NCI-H187 treated with DMSO at 0.1 percent for 48 hours (cell line): ENCODE data around the gene ECEL1.
"Not testable (repeated sequence)": the region's sequence is repeated elsewhere in the genome, so short reads cannot be mapped to it uniquely, and the experiment has no call there.

Experiments used
- DNase-seq: peaks from one replicate; lab custom pipeline; 2025; lab: John Stamatoyannopoulos, UW

The ECEL1 gene

GRCh38 chr2:232458661-232459418, 28.8 kb downstream of the ECEL1 start:
- no peak for DNase-seq

DNA sequence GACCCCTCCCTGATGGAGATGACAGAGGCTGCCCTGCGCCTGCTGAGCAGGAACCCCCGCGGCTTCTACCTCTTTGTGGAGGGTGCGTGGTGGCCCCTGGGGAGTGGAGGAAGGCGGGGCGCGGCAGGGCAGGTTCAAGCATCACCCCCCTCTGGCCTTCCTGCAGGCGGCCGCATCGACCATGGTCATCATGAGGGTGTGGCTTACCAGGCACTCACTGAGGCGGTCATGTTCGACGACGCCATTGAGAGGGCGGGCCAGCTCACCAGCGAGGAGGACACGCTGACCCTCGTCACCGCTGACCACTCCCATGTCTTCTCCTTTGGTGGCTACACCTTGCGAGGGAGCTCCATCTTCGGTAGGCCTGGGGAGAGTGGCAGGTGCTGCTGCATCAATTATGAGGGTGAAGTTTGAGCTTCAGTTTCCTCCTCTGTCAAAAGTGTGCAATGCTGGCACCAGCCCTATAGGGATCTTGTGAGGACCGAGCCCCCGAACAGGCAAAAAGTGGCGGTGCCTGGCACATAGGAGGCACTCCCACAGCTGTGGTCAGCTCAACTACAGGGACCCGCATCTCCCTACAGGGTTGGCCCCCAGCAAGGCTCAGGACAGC, 29.5 kb downstream of the ECEL1 start:
- no peak for DNase-seq

DNA sequence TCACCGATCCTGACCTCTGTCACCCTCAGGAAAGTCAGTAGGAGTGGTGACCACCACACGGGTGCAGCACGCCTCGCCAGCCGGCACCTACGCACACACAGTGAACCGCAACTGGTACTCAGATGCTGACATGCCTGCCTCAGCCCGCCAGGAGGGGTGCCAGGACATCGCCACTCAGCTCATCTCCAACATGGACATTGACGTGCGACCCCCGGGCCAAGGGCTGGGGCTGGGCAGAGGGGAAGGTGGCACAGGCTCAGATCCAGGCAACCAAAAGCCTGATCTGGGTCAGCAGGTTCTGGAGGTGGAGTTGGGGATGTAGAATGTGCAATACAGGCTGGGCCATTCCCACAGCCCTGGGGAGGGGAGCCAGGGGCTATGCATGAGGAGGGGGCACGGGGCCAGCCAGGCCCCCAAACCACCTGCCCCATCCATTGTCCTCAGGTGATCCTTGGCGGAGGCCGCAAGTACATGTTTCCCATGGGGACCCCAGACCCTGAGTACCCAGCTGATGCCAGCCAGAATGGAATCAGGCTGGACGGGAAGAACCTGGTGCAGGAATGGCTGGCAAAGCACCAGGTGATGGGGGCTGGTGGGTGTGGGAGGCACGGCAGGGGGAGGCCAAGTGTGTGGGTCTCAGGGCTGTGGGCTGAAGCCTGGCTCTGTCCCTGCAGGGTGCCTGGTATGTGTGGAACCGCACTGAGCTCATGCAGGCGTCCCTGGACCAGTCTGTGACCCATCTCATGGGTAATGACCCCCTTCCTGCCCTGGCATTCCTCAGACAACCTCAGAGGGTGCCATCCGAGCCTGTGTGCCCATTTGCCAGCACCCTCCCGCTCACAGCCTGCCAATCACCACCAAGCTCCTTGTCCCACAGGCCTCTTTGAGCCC, 30.3 kb downstream of the ECEL1 start:
- no peak for DNase-seq

DNA sequence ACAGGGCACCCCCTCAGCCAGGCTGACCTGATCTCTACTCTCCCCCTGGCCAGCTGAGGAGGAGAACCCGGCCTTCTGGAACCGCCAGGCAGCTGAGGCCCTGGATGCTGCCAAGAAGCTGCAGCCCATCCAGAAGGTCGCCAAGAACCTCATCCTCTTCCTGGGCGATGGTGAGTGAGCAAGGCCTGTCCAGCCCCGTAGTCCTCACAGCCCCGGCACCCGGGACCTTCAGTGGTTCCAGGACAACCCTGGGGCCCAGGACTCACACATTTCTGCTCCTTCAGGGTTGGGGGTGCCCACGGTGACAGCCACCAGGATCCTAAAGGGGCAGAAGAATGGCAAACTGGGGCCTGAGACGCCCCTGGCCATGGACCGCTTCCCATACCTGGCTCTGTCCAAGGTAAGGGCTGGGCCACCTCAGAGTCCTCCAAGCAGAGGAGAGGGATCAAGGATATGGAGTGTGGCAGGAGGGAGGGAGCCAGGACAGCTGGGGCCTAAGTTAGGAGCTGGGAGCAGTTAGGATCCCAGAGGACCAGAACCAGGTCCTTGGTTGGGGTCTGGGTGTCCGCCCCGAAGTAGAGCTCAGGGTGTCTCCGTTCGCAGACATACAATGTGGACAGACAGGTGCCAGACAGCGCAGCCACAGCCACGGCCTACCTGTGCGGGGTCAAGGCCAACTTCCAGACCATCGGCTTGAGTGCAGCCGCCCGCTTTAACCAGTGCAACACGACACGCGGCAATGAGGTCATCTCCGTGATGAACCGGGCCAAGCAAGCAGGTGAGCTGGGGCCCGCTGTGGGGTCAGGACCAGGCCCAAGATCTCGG, 31.1 kb downstream of the ECEL1 start:
- DNase-seq: no peak

DNA sequence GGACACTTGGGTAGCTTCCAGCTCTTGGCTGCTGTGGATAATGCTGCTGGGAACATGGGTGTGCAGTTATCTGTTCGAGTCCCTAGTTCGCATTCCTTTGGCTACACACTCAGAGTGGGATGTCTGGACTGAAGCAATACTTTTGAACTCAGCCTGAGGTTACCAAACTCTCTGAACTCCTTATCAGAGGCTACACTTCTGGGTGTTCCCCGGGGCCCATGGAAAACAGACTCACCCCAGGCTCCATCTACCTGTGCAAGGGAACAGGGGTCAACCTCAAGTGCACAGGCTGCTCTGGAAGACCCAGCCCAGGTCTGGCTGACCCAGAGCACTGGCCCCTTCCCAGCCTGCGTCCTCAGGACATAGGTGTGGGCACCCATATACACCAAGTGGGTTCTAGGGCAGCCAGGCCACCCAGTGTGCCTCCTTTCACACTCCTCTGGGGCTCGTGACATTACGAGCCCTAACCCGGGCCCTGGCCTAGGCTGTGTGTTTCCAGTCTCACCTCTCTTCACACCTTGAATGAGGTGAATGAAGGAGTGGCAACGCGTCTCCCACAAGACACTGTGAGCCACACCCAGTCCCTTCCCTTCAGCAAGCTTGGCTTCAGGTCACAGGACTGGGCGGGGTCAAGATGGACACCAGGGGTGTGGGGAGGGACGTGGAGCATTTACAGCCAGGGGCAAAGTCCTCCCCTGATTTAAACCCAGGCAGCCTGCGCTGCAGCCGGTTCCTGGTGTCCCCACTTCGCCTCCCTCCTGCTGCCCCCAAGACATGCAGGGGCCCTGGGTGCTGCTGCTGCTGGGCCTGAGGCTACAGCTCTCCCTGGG, 32.0 kb downstream of the ECEL1 start, which contains the start of gene ALPI:
Gene ALPI (plus strand): TSS at position 728 of the 830 bp plus-strand sequence. CDS start 47 bp downstream, at position 775.
- DNase-seq: no peak

DNA sequence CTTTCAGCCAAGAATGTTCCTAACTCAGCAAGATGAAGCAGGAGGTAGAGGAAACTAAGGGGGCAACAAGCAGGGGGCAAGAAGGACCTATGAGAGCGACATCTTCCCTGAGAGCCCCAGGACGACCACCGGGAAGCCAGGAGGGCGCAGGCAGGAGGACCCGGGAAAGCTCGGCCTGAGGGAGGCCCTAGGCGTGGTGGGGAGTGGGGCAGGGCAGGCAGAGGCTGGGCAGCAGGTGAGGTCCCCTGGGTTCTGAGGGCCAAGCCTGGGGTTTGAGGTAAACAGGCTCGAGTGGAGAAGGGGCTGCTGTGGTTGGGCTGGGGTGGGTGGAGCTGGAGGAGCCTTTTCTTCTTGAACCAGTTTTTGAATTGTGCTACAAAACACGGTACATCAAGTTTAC, 33.0 kb downstream of the ECEL1 start:
- DNase-seq: no peak

DNA sequence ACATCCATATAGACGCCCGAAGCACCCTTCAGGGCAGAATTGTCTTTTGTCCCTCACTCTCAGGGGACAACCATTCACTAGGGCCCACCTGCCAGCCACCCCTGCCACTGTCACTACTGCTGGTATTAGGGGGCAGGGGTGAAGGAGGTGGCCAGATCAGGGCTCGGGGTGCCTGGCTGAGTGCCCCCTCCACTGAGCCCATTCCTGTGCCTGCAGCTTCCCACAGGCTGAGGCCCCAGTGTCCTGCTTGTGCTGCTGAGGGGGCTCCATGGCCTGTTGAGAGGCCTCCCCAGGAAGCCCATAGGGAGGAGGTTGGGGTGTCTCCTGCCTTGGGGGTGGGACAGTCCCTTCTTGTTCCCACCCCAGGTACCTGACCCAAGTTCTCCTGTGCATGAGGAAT, 36.0 kb downstream of the ECEL1 start:
- not testable (repeated sequence) for DNase-seq

DNA sequence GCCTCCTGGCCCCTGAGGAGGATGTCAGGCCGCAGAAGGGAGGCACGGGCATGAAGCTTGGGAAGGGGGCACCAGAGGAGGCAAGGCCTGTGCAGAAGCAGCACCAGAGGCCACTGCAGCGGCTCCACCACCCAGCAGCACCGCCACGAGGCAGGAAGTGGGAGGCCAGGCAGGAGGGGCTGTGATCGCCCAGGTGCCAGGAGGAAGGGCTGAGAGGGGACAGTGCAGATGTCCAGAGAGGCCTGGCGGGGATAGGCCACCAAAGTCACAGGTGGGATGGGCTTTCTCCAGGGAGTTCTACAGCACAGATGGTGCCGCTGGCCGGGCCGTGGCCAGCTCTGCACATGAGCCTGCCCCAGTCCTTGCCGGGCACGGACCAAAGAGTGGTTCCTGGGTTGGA, 37.7 kb downstream of the ECEL1 start:
- no peak for DNase-seq

DNA sequence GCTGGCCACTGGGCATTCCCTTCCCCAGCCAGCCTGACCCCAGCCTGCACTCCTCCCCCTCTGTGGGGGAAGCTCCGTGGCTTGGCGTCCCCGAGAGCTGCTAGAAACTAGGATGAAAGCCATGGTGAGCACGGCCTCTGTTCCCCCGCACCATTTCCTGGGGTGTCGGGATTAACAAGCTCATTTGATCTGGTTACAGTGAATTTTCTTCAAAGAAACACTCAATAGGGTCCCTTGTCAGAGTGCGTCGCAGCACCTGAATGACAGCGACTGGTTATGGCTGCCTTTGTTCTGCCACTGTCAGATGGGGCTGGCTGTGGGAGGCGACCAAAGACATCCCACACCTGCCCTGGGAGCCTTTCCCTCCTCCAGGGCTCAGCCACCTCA, 39.3 kb downstream of the ECEL1 start:
- no peak for DNase-seq

DNA sequence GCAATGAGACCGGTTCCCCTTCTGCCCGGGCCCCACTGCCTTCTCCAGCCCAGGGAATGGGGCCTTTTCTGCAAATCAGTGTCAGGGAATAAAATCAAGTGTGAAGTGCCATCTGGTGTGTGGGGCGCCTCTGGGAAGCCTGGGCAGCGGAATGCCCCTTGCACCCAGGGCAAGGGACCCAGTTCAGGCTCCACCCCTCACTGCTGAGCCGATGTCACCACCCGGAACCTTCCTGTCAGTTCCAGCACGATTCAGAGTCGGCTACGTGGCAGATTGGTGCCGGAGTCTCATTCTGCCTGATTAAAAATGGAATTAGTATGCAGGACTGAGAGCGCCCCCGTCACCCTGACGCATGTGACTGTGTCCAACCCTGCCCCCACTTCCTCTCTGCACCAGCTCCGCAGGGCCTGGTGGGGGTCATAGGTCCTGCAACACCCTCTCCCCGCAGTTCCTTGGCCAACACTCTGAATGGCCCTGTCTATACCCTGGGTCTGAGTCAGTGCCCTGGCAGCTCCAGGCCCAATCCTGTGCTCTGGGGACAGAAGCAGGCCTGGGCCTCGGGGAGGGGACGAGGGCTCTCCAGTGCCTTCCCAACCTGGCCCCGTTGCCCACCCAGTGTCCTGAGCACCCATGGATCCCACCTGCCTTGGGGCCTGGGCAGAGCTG, 39.9 kb downstream of the ECEL1 start:
- DNase-seq: no peak

- no peak for DNase-seq
These were observed 40.5 kb downstream of the ECEL1 start for GRCh38 chr2:232447091-232447620.

- DNase-seq: not testable (repeated sequence)
These were observed 41.3 kb downstream of the ECEL1 start for GRCh38 chr2:232446266-232446777.

DNA sequence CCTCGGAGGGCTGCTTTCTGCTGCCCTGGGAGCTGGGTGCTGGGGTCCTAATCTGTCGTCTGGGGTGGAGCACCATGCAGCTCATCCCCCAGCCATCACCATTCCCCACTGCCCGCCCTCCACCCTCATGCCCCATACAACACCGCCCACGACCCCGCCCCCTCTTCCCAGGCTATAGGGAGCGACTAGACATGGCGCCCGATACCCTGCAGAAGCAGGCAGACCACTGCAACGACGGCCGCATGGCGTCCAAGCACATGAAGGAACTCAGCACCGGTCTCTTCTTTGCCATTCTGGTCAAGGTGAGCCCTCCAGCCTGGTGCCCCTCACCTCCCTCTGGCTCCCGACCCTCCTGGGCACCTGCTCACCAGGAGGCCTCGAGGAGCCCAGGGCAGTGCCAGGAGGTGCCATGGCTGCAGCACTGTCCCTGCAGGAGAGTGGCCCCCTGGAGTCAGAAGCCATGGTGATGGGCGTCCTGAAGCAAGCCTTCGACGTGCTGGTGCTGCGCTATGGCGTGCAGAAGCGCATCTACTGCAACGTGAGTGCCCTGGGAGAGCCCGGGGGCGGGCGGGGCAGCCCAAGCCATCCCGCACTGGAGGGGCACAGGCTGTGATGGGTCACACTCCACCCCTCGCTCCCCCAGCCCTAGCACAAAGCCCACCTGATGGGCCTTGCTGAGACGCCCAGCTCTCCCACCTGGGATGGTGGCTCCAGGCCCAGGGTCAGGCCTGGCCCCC, 42.3 kb downstream of the ECEL1 start:
- not testable (repeated sequence) for DNase-seq

DNA sequence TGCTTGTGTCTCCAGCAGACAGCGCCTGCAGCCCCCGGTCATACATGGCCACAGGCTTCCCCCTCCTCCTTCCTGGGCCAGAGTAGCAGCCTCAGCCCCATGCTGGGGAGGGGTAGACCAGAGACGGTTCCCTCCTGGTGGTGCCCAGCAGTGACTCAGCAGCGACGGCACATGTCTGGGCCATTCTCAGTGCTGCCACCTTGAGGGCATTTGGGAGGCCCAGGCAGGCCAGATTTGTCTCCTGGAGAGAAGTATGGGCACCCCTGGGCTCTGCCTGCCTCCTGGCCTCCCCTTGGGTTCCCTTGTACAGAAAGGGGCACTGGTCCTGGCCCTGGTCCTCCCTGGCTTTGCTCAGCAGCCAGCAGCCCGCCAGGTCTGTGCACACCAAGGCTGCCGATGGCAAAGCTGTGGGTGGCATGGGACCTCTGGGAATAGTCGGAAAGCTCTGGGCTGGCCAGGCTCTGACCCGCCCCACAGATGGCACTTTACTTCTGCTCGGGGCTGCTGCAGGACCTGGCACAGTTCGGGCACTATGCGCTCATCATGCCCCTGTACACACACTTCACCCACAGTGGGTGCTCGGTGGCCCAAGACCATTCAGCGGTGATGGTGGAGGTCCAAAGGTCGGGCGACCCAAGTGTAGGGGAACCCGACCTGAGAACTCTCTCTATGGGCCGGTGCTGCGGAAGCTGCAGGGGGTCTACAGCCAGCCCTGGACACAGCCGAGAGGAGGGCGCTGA, 43.1 kb downstream of the ECEL1 start:
- no peak for DNase-seq

DNA sequence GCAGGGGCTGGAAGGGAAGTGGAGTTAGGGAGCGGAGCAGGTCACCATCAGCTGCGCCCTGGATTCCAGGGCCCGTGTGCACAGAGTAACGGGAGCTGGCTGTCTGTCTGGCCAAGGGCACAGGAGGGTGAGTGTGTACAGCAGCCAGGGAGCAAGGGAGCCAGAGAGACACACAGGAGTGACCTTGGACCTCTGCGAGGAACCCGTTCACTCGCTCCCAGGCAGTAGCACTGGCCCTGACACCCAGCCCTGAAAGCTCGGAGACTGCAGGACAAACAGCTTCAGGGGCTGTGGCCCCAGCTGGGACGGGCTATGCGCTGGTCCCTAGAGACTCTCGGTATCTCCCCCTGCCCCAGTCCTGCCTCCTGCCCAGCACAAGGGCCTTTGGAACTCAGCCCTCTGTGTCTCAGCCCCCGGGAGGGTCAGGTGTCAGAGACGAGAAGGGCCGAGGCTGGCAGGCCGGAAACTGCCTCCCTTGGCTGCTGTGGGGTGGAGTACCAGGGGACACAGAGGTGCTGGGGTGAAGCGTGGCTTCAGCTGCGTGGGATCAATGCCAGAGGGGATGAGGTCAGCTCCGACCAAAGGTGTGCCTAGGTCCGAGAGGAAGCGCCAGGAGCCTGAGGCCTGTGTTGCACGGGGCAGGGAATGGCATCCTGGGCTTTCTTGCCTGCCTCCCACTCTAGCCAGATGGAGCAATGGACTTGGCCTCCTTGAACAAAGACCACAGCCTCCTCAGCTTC, 43.8 kb downstream of the ECEL1 start:
- not testable (repeated sequence) for DNase-seq

GRCh38 chr2:232443047-232443446, 44.6 kb downstream of the ECEL1 start:
- not testable (repeated sequence) for DNase-seq

- DNase-seq: not testable (repeated sequence)
These were observed 45.2 kb downstream of the ECEL1 start for GRCh38 chr2:232442431-232442830.

DNA sequence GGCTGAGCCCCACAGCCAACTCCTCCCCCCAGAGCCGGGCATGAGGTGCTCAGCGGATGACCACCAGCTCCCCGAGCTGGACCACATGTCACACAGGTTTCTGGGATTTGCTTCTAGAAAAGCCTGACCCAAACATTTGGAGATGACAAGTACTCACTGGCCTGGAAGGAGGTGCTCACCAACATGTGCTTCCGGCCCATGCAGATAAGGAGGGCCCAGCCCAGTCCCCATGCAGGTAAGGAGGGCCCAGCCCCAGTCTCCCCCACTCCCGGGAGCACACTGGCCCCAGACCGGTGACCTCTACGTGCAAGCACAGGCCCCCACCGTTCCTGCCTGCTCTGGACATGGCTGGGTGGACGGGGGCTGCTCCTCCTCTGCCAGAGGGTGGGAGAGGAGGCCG, 45.7 kb downstream of the ECEL1 start:
- DNase-seq: not testable (repeated sequence)
